GM18499 (cell line): ENCODE results near the gene STX8.

Source experiments
- ATAC-seq: cut with Tn5 transposase; IDR thresholded peaks from one replicate; pipeline ENCODE4 v1.9.1; 2021; ENCODE audit warnings: moderate number of reproducible peaks; ENCODE audit not compliant: insufficient read depth, unreplicated experiment

Gene STX8

DNA sequence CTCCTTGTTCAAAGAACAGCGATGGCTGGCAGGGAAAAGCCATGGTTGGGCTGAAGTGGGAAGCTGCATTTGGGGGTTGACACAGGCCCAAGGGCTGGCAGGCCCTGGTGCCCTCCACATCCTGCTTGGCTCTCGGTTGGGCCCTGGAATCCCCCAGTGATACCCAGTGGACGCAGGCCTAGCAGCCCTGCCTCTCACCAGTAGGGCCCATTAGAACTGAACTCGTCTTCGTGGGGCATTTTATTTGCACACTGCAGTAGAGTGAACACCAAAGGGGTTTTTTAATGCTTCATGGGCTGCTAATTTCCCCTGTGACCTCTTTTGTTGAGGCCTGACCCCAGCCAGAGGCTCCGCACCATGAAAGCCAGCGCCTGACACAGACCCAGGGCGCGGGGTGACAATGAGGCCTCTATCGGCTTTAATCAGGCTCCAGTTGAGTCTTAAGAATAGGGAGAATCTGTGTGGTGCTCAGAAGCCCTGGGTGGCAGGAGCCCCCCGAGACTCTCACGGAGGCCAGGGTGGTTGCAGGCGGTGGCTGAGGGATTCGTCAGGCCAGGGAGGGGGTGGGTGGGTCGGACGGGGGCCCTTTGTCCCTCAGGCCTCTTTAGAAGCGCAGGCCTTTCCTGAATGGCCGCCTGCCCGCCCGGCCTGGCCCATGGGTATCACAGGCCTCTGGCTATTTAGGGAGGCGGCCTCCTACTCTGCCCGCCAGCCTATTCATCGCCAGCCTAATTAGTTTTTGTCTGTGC, 355.0 kb downstream of the STX8 start:
- no peak for ATAC-seq

DNA sequence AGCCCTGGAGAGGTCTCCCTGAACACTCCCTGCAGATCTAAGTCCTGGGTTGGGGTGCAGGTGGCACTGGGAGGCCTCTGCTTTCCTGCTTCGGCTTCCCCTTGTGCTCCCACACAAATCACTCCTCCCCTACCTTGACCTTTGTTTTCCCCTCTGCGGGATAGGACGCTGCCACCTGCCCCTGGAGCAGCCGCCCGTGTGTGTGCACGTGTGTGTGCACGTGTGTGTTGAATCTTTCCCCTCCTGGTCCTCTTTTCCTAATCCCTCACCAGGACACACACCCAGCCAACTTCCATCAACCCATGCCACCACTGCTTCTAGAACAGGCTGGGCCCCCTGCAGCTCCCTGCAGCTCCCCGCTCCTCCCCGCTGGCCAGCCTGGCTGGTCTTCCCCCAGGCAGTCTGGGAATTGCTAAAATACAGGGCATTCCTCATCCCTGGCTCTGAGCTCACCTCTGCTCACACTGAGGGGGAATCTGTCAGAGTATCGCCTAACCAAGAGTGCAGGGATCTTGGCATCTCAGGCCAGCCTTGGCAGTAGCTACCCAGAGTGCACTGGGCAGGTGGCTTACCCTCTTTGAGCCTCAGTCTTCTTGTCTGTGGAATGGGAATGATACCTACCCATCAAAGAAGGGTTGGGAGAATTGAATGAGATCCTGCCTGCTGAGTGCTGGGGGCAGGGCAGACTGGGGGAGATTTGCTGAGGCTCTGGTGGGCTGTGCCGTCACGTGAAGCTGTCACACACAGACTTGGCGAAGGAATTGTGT, 355.8 kb downstream of the STX8 start:
- no peak for ATAC-seq

DNA sequence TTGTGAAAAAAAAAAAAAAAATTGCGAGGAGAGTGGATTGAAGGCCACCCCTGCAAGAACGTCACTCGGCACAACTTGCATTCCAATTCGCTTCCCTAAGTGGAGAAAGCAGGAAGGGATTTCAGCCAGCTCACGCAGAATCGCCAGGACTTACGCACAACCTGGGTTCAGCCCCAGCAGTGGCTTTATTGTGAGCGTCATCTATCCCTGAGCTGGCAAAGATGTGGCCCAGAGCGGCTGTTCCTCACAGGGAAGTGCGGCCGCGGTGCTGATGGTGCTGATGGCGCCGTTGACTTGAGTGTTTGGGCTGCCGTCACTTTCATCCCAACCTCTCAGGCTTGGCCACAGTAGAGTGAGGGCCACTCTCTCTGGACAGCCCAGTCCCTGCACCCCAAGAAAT, 356.7 kb downstream of the STX8 start:
- ATAC-seq = no peak

DNA sequence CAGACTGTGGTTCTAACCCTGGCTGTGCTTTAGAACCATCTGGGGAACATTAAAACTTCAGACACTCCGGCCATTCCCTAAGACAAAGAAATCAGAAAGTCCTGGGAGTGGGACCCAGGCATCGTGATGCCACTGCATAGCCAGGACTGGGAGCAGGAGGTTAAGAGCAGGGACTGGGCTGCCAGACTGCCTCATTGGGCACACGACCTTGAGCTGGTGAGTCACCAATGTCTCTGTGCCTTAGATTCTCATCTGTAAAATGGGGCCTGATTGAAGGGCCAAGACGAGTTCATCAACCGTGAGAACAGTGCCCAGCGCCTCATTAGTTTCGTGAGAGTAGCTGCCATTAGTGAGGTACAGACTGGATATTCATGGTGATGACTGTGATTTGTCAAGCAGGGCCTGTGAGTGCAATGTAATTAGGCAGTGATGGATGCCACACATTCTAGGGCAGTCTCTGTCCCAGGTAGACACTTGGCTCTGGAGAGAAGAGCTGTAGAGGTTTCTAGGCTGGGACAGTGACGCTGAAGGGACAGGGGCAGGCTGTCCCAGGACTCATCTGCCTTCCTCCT, 357.5 kb downstream of the STX8 start:
- ATAC-seq = no peak

DNA sequence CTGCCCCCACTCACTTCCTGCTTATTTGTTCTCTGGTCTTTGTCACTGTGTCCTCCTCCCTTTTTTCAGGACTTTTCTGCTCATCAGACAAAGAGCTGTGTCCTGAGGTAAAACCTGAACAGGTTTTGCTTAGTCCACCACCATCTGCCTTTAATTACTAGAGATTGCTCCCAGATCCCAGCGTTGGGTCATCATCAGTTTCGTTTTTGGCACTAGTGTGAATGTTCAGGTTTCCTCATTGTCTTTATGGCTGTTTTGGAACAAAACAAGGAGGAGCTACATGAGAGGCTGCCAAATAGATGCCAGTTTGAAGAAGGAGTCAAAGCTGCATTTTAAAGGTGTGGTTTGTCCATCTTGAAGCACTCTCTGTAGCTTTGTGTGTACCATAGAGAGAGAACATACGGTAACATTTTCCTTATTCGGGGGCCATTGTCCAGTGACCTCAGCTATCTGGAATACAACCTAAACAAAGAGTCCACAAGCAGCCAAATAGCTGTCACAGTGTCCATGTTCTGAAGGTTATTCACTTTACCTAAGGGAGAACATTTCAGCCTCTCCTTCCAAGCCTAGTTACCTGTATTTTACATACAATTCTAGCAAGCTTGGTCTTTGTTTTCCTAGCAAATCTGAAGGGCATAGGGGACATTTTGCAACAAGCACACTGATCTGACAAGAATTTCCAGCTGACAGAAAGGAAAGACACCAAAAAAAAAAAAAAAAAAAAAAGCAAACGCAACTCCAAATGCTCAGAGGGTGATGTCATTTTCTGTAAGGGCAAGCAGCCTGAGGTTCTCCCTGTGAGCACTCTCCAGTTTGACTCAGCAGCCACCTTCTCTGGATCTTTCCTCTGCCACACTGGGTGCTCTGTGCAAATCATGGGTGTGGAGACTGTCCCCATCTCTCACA, 358.2 kb downstream of the STX8 start:
- ATAC-seq = no peak

DNA sequence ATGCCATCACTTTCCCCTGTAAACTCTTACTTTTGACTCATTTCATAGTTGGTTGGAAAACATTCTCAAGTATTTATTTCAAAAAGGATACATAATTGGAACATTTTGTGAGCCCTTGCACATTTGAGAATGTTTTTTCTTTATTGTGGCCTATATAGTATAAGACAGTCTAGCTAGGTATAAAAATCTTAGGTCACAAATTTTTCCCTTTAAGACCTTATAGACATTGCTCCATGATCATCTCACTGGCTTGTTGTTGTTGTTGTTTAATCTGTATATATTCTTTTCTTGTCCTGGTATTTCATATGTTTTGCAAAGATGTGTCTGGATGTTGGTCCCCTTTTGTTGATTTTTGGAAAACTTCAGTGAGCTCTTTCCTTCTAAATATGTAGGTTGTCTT, 360.2 kb downstream of the STX8 start:
- ATAC-seq = no peak

DNA sequence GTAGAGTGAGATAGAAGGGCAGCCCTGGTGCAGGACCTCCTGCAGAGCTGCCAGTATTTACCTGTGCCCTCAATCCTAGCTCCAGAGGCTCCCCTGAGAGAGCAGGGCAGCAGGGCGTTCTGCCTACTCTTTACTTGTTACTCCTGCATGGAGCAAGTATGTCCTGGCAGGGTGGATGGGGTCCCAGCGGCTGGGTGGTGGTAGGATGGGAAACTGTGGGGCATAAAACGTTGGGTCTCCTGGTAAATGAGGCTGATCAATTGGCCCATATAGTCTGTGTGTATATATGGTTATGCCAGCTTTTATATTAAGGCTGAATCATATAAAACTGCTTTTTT, 362.3 kb downstream of the STX8 start:
- no peak for ATAC-seq

DNA sequence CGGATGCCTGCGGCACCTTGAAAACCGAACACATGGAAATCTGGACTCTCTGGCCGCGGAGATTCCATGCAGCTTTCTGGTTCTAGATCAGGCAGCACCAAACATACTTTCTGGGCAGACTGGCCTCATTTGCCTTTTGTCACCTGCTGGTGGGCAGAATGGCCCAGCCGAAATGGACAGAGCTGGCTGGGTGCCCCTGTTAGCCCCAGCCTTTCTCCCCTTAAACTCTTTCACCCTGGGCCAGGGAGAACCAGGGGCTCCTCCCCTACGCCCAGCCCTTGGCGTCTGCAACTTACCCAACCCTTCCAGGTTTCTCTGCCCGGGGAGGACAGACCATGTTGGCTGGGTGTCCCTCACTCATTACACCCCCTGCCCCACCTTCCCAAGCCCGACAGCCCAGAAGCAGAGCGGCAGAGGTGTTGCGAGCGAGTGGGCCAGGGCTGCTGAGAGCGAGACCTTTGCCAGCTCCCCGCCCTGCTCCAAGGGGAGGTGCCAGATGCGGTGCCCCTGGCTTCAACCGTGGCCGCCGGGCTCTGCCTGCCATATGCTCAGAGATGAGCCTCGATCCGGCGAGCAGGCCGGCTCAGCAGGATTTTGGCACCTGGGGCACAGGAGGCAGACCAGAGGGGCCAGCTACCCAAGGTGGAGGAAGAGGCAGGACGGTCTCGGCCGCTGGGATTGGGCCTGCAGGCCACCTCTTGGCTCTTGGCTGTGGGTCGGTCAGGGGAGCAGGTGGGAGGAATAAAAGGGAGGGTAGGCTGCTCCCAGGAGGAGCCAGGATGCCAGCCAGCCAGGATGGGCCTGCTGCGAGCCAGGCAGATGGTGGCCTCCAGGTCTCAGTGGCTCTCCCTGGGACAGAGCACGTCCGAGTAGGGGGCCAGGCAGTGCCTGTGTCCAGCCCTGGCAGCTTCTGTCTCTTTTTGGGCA, 363.0 kb downstream of the STX8 start:
- ATAC-seq = no peak

DNA sequence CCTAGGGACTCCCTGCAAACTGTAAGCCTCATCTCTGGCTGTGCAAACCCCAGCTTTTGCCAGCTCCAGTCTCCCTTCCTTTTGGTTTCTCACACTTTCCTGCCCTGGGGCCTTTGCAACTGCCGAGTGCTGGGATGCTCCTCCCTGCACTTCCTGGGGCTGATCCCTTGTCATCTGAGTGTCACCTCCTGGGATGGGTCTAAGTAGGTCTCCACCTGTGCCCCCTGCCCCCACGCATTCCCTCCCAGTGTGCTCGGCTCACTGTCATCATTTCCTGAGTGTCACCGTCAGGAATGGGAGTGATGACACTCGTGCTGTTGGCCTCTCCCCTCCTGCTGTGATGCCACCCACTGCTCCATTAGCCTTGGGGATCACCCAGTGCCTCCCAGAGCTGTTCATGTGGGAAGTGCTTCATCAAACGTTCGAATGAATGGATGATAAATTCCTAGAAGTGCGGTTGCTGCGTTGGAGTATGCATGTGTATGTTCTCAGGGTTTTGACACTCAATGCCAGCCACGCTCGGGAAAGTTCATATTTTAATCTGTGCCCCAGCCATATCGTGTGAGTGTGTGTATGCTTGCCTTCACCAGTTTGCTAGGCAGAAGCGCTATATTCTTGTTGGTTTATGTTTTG, 364.4 kb downstream of the STX8 start:
- no peak for ATAC-seq

DNA sequence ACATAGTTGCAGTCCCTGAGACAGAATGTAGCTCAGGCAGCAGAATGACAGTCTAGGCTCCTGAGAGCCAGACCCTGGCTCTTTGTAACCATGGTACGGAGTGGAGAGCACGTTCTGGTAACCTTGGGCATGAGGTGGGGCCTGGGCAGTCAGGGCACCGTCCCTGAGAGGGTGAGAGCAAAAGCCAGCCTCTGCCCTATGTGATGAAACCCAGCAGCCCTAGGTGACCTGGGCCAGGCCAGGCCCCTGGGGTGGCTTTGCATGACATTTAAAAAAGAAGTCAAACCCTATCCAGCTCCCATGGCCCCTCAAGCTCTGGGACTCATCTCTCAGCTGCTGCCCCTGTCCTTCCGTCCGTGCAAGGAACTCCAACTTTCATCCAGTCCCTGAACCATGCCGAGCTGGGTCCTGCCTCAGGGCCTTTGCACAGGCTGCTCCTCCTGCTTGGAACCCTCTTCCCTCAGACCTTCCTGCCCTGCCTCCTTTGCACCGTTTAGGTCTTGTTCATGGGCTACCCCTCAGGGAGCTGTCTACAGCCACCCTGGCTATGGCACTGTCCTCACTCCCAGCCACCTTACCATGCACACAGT, 365.7 kb downstream of the STX8 start:
- ATAC-seq = no peak

DNA sequence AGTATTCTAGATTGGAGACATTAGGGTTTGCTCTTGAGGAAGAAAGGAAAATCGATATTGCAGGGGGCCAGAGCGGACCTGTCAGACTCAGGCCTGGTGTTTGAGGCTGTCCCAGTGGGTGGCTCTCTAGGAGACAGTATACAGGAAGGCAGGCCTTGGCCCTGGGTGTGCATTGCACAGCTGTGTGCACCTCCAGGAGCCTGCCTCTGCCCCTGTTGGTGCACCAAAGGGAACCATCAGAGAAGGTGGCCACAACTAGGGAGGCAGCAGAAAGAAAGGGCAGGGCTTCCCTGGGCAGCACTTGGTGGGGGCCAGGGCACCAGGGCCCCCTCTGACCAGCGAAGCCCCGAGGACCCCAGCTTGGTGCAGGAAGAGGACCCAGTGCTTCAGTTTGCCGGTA, 366.3 kb downstream of the STX8 start:
- ATAC-seq = no peak

DNA sequence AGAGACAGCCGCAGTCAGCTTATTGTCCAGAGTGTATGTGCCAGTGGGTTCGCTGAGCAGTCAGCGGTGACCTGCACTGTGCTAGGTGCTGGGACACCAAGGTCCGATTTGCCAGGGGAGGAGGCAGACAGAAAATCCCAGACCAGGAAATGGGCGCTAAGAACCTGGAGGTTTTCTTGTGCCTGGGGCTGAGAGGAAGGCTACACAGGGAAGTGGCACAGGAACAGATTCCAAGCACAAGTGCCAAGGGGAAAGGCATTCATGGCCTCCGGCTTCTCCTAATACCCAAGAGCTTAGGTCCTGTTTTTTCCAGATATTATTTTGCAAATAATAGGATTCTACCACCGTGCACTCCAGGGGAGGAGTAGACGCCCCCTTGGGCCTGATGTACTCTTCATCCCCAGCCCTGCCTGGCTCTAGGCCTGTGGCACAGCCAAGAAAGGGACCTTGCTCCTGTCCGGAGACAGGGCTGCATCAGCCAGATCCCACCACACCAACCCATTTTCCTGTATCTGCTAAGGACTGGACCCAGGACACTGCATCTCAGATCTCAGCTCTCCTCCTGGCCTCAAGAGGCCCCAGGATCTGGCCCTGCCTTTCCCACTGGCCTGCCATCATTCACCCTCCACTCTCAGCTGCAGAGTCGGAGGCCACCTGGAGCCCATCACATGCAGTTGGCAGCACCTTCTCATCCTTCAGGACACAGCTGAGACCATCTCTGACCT, 367.1 kb downstream of the STX8 start:
- no peak for ATAC-seq

DNA sequence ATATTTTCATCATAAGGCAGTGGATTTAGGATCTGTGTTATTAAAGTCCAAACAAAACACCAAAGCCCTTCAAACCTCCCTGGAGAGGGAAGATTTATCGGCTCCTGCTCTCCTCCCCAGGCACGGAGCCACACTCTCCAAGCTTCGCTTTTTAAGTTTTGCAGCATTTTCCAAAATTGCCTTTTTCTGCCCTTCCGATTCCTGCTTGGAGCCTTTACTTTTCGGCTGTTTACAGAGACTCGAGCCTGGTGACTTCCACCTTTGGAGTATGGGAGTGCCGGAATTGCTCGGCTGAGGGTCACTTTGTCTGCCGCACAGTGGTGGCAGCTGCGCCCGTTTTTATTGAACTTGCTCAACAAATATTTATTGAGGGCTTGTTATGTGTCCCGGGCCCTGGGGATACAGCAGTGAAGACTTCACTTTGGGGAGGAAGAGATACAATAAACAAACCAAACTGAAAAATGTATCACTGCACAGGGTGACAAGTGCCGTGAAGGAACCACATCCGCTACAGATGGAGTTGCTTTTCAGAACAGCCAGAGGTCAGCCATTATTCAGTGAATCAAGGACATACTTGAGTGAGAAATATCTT, 368.8 kb downstream of the STX8 start:
- ATAC-seq = no peak

DNA sequence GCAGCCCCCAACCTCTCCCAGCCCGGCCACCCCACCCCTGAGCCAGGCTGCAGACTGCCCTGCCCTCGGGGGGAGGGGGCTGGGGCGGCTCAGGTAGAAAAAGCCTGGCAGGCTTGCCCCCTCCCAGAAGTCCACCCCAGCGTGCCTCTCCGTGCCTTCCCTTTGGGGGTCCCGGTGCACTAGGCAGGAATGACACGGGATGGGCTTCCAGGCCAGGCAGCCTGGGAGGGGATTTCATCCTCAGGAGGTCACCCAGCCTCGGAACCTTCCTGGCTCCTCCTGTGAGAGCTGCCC, 369.3 kb downstream of the STX8 start:
- ATAC-seq = no peak

DNA sequence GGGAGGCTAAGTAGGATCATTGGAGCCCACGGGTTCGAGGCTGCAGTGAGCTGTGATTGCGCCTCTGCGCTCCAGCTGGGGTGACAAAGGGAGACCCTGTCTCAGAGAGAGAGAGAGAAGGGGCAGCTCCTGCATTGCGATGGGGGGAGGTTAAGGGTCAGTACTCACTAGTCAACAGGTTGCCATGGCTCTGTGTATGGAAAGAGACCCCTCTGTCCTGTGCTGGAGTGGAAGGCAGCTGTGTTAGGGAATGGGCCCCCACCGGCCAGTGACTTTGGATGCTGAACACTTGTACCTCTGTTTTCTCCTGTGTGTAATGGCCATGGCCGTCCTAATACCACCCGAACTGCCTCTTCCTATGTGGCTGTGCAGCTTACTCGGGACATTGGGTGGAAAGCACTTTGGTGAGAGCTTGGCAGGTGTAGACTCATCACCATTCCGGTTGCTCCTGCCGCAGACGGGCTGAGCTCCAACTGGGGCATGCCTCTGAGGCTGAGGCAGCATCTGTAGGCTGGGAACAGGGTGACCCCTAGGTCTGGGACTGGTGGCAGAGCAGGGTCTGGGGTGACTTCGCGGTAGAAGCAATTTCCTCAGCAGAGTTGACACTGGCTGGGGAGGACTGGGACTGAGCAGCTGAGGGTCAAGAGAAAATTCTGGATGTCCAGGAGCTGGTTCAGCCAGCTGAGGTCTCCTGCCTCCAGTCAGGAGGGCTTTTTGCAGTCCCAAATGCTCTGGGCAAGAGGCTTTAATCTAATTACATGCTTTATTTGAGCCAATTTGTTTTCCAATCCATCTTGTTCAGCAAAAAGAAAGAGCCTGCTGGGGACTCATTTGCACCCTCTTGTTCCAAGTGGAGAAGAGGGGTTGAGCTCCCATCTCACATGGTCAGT, 369.9 kb downstream of the STX8 start:
- no peak for ATAC-seq

DNA sequence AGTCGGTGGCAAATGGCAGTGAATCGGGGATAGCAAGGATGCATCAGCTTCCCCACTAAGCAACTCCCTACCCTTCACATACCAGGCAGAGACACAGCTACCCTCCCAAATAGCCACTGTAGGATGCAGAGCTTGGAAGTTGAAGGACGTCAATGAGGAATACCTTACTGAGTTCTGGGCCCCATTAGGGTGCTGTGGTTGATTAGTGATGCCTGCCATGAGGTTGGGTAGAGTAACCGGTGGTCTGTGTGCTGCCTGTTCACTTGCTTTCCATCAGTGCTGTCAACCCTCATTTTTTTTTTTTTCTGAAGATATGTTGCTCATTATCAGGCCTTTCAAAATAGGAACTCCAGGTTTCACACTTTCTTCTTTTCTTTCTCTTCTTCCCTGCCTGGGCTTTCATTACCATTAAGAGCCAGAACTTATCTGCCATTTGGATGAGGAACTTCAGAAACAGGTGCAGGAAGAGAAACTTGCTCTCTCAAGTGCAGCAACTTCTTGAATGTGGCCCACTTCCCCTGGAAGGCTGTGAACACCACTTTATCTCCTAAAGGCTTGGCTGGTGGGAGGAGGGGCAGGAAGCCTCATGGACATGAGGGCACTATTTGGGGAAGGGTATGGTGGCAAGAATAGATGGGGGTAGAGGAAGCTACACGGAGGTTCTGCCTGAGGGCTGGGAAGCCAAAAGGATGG, 370.8 kb downstream of the STX8 start:
- no peak for ATAC-seq
